GM10248 (cell line): ENCODE data around the gene HOOK1.

Source experiments
- CTCF ChIA-PET: fragments of 300-600 bp; sonication (Branson Sonifier 250); formaldehyde crosslinking; extraction: SDS; loops from one replicate; lab custom pipeline; 2021; ENCODE audit warnings: antibody characterized with exemption; lab: Yijun Ruan, JAX
- POLR2A ChIA-PET: fragments of 350-650 bp; sonication (Branson Sonifier 250); formaldehyde crosslinking; extraction: SDS; loops from one replicate; lab custom pipeline; 2020; ENCODE audit warnings: antibody characterized with exemption; lab: Yijun Ruan, JAX
- DNase-seq: peaks from one replicate; pipeline ENCODE4 v3.0.0; 2012; ENCODE audit errors: extremely low spot score
- TF ChIP-seq, protein P1 (sequence below): IDR thresholded peaks from 2 replicates; pipeline ENCODE4 v1.5.1; 2012; ENCODE audit warnings: mild to moderate bottlenecking, low read depth; ENCODE audit errors: extremely low read depth, missing control alignments, control extremely low read depth

HOOK1 gene

DNA sequence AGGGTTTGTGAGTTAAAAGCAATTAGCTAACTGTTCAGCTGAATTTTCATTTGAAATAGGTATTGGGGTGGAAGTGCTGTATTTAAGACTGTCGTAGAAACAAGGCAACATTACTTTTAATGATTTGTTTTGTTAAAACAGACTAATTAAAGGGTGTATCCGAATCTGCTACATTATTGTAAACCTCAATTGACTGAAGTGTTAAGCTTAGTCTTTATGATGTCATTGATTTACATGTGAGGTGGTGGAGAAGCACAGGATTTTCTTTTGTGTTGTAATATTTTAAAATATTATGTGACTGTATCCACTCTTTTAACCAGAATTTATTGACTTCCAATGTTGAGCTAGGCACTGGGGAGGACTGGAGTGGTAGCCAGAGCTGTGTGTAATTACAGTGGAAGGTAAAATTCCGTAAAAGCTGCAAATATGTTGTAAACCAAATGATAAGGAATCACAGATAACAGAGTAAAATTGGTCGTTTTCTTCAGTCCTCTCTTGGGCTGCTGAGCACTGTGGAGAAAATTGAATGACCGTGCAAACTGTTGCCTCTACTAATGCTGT is 1.6 kb downstream of the HOOK1 start:
- TF ChIP-seq, protein P1, sequence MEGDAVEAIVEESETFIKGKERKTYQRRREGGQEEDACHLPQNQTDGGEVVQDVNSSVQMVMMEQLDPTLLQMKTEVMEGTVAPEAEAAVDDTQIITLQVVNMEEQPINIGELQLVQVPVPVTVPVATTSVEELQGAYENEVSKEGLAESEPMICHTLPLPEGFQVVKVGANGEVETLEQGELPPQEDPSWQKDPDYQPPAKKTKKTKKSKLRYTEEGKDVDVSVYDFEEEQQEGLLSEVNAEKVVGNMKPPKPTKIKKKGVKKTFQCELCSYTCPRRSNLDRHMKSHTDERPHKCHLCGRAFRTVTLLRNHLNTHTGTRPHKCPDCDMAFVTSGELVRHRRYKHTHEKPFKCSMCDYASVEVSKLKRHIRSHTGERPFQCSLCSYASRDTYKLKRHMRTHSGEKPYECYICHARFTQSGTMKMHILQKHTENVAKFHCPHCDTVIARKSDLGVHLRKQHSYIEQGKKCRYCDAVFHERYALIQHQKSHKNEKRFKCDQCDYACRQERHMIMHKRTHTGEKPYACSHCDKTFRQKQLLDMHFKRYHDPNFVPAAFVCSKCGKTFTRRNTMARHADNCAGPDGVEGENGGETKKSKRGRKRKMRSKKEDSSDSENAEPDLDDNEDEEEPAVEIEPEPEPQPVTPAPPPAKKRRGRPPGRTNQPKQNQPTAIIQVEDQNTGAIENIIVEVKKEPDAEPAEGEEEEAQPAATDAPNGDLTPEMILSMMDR = no peak
- POLR2A ChIA-PET = no interaction called here
- no peak for DNase-seq
- CTCF ChIA-PET = interaction anchor here (0.8 kb wide), 1 partner anchor 15 kb away, joined by 3 read pairs; no protein-coding TSS in a partner anchor

GRCh38 chr1:59819566-59820438 is 5.1 kb downstream of the HOOK1 start:
- TF ChIP-seq, protein P1 = no peak
- DNase-seq = no peak
- ChIA-PET CTCF (interaction anchor here (0.8 to 1.0 kb wide), 3 partner anchors 10 to 27 kb away, joined by 3 read pairs; no protein-coding TSS in a partner anchor), POLR2A (no interaction called here)

DNA sequence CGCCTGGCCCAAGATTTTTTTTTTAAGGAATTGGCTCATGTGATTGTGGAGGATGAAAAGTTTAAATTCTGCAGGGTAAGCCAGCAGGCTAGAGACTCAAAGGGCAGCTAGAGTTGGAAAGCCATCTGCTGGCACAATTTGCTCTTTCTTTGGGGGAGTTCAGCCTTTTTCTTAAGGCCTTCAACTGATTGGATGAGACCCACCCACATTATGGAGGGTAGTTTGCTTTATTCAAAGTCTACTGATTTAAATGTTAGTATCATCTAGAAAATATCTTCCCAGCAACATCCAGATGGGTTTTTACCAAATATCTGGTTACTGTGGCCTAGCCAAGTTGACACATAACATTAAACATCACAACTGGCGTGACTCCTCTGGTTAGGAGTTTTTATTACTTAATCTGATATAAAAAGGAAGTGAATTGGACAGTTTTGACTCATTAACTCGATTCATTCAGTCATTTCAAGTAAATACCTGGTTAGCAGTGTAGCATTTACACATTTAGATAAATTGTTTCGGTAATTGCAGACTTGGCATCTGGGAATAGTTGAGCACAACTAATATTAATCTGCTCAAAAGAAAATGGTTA is 12.4 kb downstream of the HOOK1 start:
- CTCF ChIA-PET = no interaction called here
- TF ChIP-seq, protein P1 = no peak

GRCh38 chr1:59828160-59828559 is 13.4 kb downstream of the HOOK1 start:
- no peak for DNase-seq
- CTCF ChIA-PET = no interaction called here
- POLR2A ChIA-PET = no interaction called here
- TF ChIP-seq, protein P1 = no peak

More for the DNA sequence above, 12.4 kb downstream of the HOOK1 start:
- POLR2A ChIA-PET = no interaction called here
- DNase-seq = no peak

DNA sequence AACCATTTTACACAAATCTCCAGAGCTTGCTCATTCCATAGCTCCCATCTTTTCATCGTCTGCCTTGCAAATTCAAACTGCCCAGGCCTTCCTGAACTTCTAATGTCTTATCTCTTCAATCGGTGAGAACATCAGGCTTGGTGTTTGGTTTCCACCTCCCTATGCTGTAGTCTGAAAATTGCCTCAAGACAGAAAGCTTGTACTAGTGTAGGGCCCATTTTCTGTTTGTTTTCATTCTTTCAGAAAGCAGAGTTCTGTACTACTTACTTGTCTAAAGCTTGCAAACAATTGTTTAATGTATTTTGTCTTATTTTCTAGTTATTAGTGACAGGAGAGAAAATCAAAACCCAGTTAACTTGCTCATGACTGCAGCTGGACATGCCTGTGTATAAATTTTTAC is 16.8 kb downstream of the HOOK1 start:
- TF ChIP-seq, protein P1 = no peak
- ChIA-PET POLR2A (no interaction called here), CTCF (interaction anchor here (1.0 to 1.3 kb wide), 3 partner anchors 14 to 26 kb away, joined by 3 read pairs; no protein-coding TSS in a partner anchor)
- no peak for DNase-seq

- POLR2A ChIA-PET = no interaction called here
- TF ChIP-seq, protein P1 = no peak
- no peak for DNase-seq
- CTCF ChIA-PET = no interaction called here
Observed at GRCh38 chr1:59833022-59833421, 18.3 kb downstream of the HOOK1 start.
